Type B pancreatic cell (in vitro differentiated cells): ENCODE data around the gene PIGZ. TPM values are rescaled to one million over a fixed set of nuclear protein-coding genes. Genes with fewer than 3 reads are reported as not detected.

Source experiments
- DNase-seq: peaks from one replicate; pipeline ENCODE4 v3.0.0; 2021; ENCODE audit warnings: mixed read lengths; ENCODE audit not compliant: unreplicated experiment; ENCODE audit errors: extremely low spot score
- H3K27ac Mint-ChIP-seq: 2 replicates; pipeline ENCODE4 v1.8.0; 2021; ENCODE audit warnings: mild to moderate bottlenecking, mixed read lengths
- H3K27me3 Mint-ChIP-seq: 2 replicates; pipeline ENCODE4 v1.8.0; 2021; ENCODE audit warnings: mixed read lengths
- H3K36me3 Mint-ChIP-seq: 2 replicates; pipeline ENCODE4 v1.8.0; 2021; ENCODE audit warnings: mixed read lengths
- H3K4me1 Mint-ChIP-seq: one replicate; pipeline ENCODE4 v1.8.0; 2021; ENCODE audit warnings: mixed read lengths; ENCODE audit not compliant: unreplicated experiment
- H3K4me3 Mint-ChIP-seq: 2 replicates; pipeline ENCODE4 v1.8.0; 2021; ENCODE audit warnings: mild to moderate bottlenecking, mixed read lengths
- H3K9me3 Mint-ChIP-seq: 2 replicates; pipeline ENCODE4 v1.8.0; 2021; ENCODE audit warnings: mixed read lengths
- CTCF ChIP-seq: fragments of 200-600 bp; sonication (generic); conservative IDR thresholded peaks from 2 replicates; pipeline ENCODE4 v1.5.0; 2021; ENCODE audit warnings: antibody characterized with exemption, mild to moderate bottlenecking
- total RNA-seq: library from RNA; stranded (reverse); gene quantifications from 2 replicates; pipeline ENCODE4 v1.2.1, GENCODE V29; 2021; ENCODE audit warnings: low replicate concordance

Gene PIGZ
- total RNA-seq, 1 donor from 2014 or later: 2.0 TPM

GRCh38 chr3:197000211-197000610 lies 31.6 kb upstream of the PIGZ start:
- Mint-ChIP-seq H3K4me1 (peaks cover 4% of the 10 kb centered on the region), H3K36me3 (peaks cover 2% of the 10 kb centered on the region), H3K27ac (no peak overlapping the region), H3K9me3 (no peaks in the 10 kb centered on the region), H3K4me3 (no peak overlapping the region), H3K27me3 (peaks cover 2% of the 10 kb centered on the region)
- DNase-seq: no peak
- no peak for TF ChIP-seq CTCF

DNA sequence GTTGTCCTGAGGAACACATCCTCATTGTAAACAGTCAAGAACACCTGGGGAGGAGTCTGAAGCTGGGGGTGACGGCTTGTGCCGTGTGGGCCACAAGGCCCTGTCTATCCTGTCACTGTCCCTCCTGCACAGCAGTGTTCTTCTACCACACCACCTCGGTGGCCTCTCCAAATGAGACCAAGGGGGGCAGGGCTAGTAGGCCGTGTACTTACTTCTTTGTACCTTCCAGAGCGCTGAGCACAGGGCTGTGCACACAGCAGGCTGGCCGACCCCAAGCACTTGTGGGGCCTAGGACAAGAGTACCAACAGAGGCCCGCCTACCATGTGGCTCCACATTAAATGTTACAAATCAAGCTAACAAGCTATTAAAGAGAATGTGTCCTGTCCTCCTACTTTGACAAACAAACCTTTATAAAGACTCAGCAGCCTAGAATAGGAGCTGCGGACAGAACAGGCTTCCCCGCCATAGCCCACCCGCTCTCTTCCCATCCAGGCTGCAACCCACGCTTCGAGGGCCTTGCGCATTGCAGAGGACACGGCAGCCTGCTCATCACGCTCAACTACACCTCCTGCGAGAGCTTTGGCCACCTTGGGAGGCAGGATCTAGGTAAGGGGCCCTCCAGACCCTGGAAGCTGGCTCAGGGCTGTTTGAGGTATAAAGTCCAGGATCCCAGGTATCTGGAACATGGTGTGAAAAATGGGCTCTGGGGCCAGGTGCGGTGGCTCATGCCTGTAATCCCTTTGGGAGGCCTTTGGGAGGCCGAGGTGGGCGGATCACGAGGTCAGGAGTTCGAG lies 30.5 kb upstream of the PIGZ start:
- no peaks in the 10 kb centered on the region for H3K27me3 Mint-ChIP-seq
- no peak overlapping the region for H3K27ac Mint-ChIP-seq
- no peaks in the 10 kb centered on the region for H3K9me3 Mint-ChIP-seq
- no peak overlapping the region for H3K4me3 Mint-ChIP-seq
- no peaks in the 10 kb centered on the region for H3K4me1 Mint-ChIP-seq
- no peak for DNase-seq
- H3K36me3 Mint-ChIP-seq: no peaks in the 10 kb centered on the region
- no peak for TF ChIP-seq CTCF

DNA sequence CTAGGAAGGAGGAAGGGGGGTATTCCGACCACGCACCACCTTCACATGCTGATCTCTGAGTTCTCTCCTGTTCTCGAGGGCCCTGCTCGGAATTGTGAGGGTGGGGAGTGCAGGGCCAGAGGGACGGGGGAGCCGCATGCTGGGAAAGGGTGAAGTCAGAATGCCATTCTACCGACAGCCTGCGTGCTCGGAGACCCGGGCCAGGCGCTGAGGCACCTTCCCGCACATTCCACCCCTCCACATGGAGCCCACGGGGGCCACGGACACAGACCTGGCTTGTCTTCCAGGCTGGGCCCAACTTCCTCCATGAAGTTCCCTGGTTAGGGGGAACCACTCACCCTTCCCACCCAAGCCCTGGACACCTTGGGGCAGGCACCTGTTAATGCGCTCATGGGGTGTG lies 28.7 kb upstream of the PIGZ start:
- no peak for TF ChIP-seq CTCF
- no peaks in the 10 kb centered on the region for H3K4me1 Mint-ChIP-seq
- H3K27ac Mint-ChIP-seq: no peak overlapping the region
- no peak for DNase-seq
- H3K9me3 Mint-ChIP-seq: no peaks in the 10 kb centered on the region
- H3K4me3 Mint-ChIP-seq: no peak overlapping the region
- no peaks in the 10 kb centered on the region for H3K36me3 Mint-ChIP-seq
- no peaks in the 10 kb centered on the region for H3K27me3 Mint-ChIP-seq

DNA sequence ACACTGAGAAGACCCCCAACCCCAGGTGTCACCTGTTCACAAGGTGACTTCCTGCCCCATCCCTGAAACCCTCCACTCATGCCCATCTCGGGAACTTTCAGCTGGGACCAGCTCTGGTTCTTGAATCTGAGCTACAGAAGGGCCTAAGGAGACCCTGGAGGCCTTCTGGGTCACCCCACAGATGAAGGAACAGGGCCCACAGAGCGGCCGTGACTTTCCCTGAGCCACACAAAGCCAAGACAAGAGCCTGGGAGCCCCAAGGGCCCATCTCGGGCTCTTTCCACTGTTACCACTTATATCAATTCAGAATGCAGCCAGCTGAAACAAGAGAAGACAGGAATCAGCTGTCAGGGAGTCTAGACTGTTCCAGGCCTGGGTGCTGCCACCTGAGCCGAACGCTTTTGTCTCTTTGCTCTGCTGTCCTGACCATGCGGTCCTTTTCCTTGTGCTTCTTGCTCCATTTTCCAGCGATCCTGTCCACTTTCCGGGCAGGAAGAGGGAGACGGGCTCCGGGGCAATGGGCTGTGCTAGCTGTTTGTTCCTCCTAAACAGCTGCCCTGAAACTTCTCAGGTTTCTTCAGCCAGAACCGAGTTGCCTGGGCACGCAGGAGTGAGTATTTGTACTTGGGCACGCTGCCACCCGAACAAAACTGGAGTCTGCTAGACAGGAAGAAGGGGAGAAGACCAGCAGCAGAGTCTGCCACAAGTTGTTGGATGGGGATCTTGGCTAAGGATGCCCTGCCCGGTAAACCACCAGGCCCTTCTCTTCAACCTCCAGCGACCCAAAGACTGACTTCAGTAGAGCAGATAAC lies 28.0 kb upstream of the PIGZ start:
- Mint-ChIP-seq H3K27me3 (no peaks in the 10 kb centered on the region), H3K36me3 (no peaks in the 10 kb centered on the region), H3K9me3 (no peaks in the 10 kb centered on the region), H3K27ac (no peak overlapping the region), H3K4me1 (no peaks in the 10 kb centered on the region), H3K4me3 (no peak overlapping the region)
- no peak for TF ChIP-seq CTCF
- no peak for DNase-seq

GRCh38 chr3:196995646-196996355 lies 27.2 kb upstream of the PIGZ start:
- Mint-ChIP-seq H3K27me3 (no peaks in the 10 kb centered on the region), H3K9me3 (no peaks in the 10 kb centered on the region), H3K4me1 (no peaks in the 10 kb centered on the region), H3K4me3 (no peak overlapping the region), H3K36me3 (no peaks in the 10 kb centered on the region), H3K27ac (no peak overlapping the region)
- no peak for TF ChIP-seq CTCF
- DNase-seq: no peak
